Liver (tissue), 9 donors: ENCODE data around the gene PIGQ. TPM values are rescaled to one million over a fixed set of nuclear protein-coding genes. Genes with fewer than 3 reads are reported as not detected.

Experiments
- DNase-seq: peaks from one replicate; pipeline ENCODE4 v3.0.0-alpha.2; 2017; ENCODE audit warnings: low spot score
- H3K27ac ChIP-seq, 2 donors: one replicate each; pipeline ENCODE4 v1.7.0; 2013; ENCODE audit warnings: inconsistent platforms in 2 of 2, low read length in 2 of 2, control low read depth in 1 of 2, low read depth in 1 of 2, mild to moderate bottlenecking in 1 of 2
- H3K27me3 ChIP-seq, 4 donors: one replicate each; pipeline versions ENCODE4 v1.6.1 to v1.7.0; 2013; ENCODE audit warnings: low read length in 3 of 4, inconsistent platforms in 1 of 4, mild to moderate bottlenecking in 1 of 4, moderate library complexity in 1 of 4; ENCODE audit not compliant: control insufficient read depth in 4 of 4, insufficient read depth in 4 of 4
- H3K36me3 ChIP-seq, 4 donors: one replicate each; pipeline versions ENCODE4 v1.6.1 to v1.7.0; 2013; ENCODE audit warnings: low read length in 3 of 4, mild to moderate bottlenecking in 3 of 4, low read depth in 1 of 4, moderate library complexity in 1 of 4; ENCODE audit not compliant: control insufficient read depth in 4 of 4, insufficient read depth in 3 of 4
- H3K4me1 ChIP-seq, 4 donors: one replicate each; pipeline versions ENCODE4 v1.6.1 to v1.7.0; 2013; ENCODE audit warnings: low read length in 3 of 4, mild to moderate bottlenecking in 3 of 4, moderate library complexity in 1 of 4; ENCODE audit not compliant: control insufficient read depth in 4 of 4, insufficient read depth in 4 of 4
- H3K4me3 ChIP-seq, 3 donors: one replicate each; pipeline versions ENCODE4 v1.6.1 to v1.7.0; 2013; ENCODE audit warnings: low read length in 3 of 3, control low read depth in 1 of 3, low read depth in 1 of 3, mild to moderate bottlenecking in 1 of 3
- H3K9ac ChIP-seq, 2 donors: one replicate each; pipeline ENCODE4 v1.7.0; 2013; ENCODE audit warnings: low read length in 2 of 2, mild to moderate bottlenecking in 2 of 2, moderate library complexity in 2 of 2, control low read depth in 1 of 2, low read depth in 1 of 2
- H3K9me3 ChIP-seq, 4 donors: one replicate each; pipeline versions ENCODE4 v1.6.1 to v1.7.0; 2013; ENCODE audit warnings: low read length in 3 of 4; ENCODE audit not compliant: control insufficient read depth in 4 of 4
- EGR1 ChIP-seq, 2 donors: IDR thresholded peaks; 2 replicates each; pipeline ENCODE4 v1.6.1; 2016 to 2018; ENCODE audit warnings: antibody characterized with exemption in 2 of 2, low read depth in 2 of 2
- FOXA2 ChIP-seq: IDR thresholded peaks from 2 replicates; pipeline ENCODE4 v1.6.1; 2016; ENCODE audit warnings: antibody characterized with exemption
- GABPA ChIP-seq, 2 donors: IDR thresholded peaks in 1 of 2; conservative IDR thresholded peaks in 1 of 2; 2 replicates each; pipeline ENCODE4 v1.6.1; 2016; ENCODE audit warnings: antibody characterized with exemption in 2 of 2, mild to moderate bottlenecking in 1 of 2, moderate library complexity in 1 of 2
- HNF4A ChIP-seq, 2 donors: conservative IDR thresholded peaks; 2 replicates each; pipeline ENCODE4 v1.6.1; 2016; ENCODE audit warnings: antibody characterized with exemption in 2 of 2, mild to moderate bottlenecking in 2 of 2
- HNF4G ChIP-seq: IDR thresholded peaks from 2 replicates; pipeline ENCODE4 v1.6.1; 2016; ENCODE audit warnings: antibody characterized with exemption
- JUND ChIP-seq, 2 donors: IDR thresholded peaks; 2 replicates each; pipeline ENCODE4 v1.6.1; 2016; ENCODE audit warnings: antibody characterized with exemption in 2 of 2
- NR2F2 ChIP-seq: IDR thresholded peaks from 2 replicates; pipeline ENCODE4 v1.6.1; 2016; ENCODE audit warnings: antibody characterized with exemption
- RAD21 ChIP-seq, 2 donors: IDR thresholded peaks; 2 replicates each; pipeline ENCODE4 v1.6.1; 2016; ENCODE audit warnings: antibody characterized with exemption in 2 of 2, mild to moderate bottlenecking in 2 of 2
- RXRA ChIP-seq, 2 donors: IDR thresholded peaks; 2 replicates each; pipeline ENCODE4 v1.6.1; 2017 to 2018; ENCODE audit warnings: antibody characterized with exemption in 2 of 2, mild to moderate bottlenecking in 1 of 2
- SP1 ChIP-seq: IDR thresholded peaks from 2 replicates; pipeline ENCODE4 v1.6.1; 2018; ENCODE audit warnings: antibody characterized with exemption, mild to moderate bottlenecking
- YY1 ChIP-seq: IDR thresholded peaks from 2 replicates; pipeline ENCODE4 v1.6.1; 2016; ENCODE audit warnings: antibody characterized with exemption, mild to moderate bottlenecking
- WGBS: extraction: QIAGEN DNeasy Blood & Tissue Kit; methylation state at CpG from one replicate; pipeline ENCODE4 v1.1.7; 2013; 5-methylcytosine and 5-hydroxymethylcytosine counted together
- polyA plus RNA-seq, 2 donors: library from polyadenylated mRNA; stranded (reverse) in 1 of 2; unstranded in 1 of 2; fragments of 200-250 nt in 1 of 2; fragments of >200 nt in 1 of 2; fragmentation: Nextera tagmentation in 1 of 2; extraction: Ambion mirVana in 1 of 2; gene quantifications; one replicate each; pipeline versions ENCODE4 v1.2.1 to v1.2.3, GENCODE V29; 2013 to 2015
- total RNA-seq, 2 donors: library from RNA; depleted of rRNA; stranded (reverse); fragments of >200 nt; gene quantifications; one replicate each; pipeline ENCODE4 v1.2.3, GENCODE V29; 2014
- TF ChIP-seq, protein P1 (sequence below): IDR thresholded peaks from 2 replicates; pipeline ENCODE4 v1.6.1; 2016; ENCODE audit warnings: antibody characterized with exemption
- TF ChIP-seq, protein P2 (sequence below): fragments of 150-350 bp; IDR thresholded peaks from 2 replicates; pipeline ENCODE4 v1.5.1; 2017; ENCODE audit warnings: improper control_type of control experiment, low read depth, low read length; ENCODE audit not compliant: missing input control
- TF ChIP-seq, protein P3 (sequence below): IDR thresholded peaks from 2 replicates; pipeline ENCODE4 v1.6.1; 2016; ENCODE audit warnings: antibody characterized with exemption
- donor health status: healthy.
- donor health status: healthy.
- donor health status: healthy.
- donor health status: healthy.
- donor health status: healthy.

PIGQ gene
- total and polyA plus RNA-seq, 4 donors, result 16.8 to 144 (median 20.6) TPM

DNA sequence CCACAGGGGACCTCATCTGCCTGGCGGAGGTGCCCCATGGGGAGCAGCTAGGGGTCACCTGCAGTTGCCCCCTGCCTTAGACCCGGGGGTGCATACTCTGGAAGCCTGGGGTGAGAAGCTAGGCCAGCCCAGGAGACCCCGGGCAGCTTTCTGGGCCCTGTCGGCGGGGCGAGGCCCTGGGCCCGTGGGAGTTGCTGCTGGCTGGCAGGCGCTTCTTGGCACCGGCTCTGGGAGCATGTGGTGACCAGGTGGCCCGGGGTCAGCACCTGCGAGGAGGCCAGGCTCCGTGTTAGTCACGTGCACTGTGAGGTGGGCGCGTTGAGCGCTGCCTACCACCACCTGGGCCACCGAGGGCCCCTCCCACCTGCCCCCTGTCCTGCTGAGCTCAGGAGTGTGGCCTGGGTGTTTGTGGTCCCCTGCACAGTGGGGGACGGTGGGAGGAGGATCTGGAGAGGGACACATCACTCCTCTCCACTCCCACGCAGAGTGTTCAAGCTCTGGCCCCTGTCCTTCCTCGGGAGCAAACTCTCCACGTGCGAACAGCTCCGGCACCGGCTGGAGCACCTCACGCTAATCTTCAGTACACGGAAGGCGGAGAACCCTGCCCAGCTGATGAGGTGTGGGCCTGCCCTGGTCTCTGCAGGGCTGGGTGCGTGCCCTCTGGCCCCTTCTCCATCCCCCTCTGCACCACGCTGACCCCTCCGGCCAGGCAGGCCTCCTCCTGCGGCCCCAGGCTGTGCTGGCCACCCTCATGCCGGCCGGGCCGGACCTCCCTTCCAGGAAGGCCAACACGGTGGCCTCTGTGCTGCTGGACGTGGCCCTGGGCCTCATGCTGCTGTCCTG is 5.8 kb downstream of the PIGQ start:
- Histone ChIP-seq H3K4me1 (peaks cover 0 to 24% (median 11%) of the 10 kb centered on the region in 4 donors), H3K36me3 (peaks cover 0 to 7% (median under 1%) of the 10 kb centered on the region in 4 donors), H3K9me3 (no peaks in the 10 kb centered on the region), H3K4me3 (no peak overlapping the region), H3K27me3 (no peaks in the 10 kb centered on the region), H3K9ac (no peak overlapping the region), H3K27ac (no peak overlapping the region)
- WGBS, result 83% methylated on average over 36 of the region's 36 CpGs
- DNase-seq, result no peak
- no peak for TF ChIP-seq NR2F2
- TF ChIP-seq JUND (IDR thresholded peaks at IDR 0.05), result no peak
- TF ChIP-seq, protein P1, sequence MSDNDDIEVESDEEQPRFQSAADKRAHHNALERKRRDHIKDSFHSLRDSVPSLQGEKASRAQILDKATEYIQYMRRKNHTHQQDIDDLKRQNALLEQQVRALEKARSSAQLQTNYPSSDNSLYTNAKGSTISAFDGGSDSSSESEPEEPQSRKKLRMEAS, result no peak
- no peak for TF ChIP-seq YY1
- no peak for TF ChIP-seq HNF4G
- TF ChIP-seq RXRA (IDR thresholded peaks at IDR 0.05), result no peak
- TF ChIP-seq FOXA2, result no peak
- TF ChIP-seq, protein P2, sequence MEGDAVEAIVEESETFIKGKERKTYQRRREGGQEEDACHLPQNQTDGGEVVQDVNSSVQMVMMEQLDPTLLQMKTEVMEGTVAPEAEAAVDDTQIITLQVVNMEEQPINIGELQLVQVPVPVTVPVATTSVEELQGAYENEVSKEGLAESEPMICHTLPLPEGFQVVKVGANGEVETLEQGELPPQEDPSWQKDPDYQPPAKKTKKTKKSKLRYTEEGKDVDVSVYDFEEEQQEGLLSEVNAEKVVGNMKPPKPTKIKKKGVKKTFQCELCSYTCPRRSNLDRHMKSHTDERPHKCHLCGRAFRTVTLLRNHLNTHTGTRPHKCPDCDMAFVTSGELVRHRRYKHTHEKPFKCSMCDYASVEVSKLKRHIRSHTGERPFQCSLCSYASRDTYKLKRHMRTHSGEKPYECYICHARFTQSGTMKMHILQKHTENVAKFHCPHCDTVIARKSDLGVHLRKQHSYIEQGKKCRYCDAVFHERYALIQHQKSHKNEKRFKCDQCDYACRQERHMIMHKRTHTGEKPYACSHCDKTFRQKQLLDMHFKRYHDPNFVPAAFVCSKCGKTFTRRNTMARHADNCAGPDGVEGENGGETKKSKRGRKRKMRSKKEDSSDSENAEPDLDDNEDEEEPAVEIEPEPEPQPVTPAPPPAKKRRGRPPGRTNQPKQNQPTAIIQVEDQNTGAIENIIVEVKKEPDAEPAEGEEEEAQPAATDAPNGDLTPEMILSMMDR, result no peak

DNA sequence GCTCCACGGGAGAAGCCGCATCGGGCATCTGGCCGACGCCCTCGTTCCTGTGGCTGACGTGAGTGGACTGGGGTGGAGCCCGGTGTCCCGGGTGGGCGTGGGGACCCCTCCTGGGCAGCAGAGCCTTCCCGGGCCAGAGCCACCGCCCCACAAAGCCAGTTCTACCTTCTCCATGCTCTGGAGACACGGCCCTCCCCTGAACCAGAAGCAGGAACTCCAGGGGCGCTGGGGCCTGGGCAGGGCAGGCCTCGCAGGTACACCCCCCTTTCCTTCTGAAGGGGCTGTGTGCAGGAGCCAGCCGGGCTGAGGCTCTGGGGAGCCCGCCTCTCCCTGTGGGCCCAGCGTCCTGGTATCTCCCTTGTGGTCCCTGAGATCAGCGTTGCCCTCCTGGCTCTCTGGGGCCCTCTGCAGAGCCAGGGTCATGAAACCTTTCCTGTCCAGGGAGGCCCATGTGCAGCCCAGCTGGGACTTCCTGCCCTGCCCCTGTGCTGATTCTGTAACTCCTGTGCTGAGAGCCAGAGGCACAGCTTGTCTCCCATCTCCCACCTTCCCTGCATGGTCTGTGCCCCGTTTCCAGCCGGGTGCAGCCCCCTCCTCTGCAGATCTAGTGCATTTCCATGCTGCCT is 6.5 kb downstream of the PIGQ start:
- H3K4me3 ChIP-seq, result no peak overlapping the region
- TF ChIP-seq GABPA (IDR thresholded peaks at IDR 0.05 in 1 of 2, conservative IDR thresholded peaks at IDR 0.05 in 1 of 2), result no peak
- no peak for TF ChIP-seq RAD21 (IDR thresholded peaks at IDR 0.05)
- no peak for TF ChIP-seq HNF4A (conservative IDR thresholded peaks at IDR 0.05)
- TF ChIP-seq, protein P3, sequence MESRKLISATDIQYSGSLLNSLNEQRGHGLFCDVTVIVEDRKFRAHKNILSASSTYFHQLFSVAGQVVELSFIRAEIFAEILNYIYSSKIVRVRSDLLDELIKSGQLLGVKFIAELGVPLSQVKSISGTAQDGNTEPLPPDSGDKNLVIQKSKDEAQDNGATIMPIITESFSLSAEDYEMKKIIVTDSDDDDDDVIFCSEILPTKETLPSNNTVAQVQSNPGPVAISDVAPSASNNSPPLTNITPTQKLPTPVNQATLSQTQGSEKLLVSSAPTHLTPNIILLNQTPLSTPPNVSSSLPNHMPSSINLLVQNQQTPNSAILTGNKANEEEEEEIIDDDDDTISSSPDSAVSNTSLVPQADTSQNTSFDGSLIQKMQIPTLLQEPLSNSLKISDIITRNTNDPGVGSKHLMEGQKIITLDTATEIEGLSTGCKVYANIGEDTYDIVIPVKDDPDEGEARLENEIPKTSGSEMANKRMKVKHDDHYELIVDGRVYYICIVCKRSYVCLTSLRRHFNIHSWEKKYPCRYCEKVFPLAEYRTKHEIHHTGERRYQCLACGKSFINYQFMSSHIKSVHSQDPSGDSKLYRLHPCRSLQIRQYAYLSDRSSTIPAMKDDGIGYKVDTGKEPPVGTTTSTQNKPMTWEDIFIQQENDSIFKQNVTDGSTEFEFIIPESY, result no peak
- TF ChIP-seq, protein P1, result no peak
- TF ChIP-seq NR2F2, result no peak
- TF ChIP-seq SP1, result no peak
- no peak for TF ChIP-seq EGR1 (IDR thresholded peaks at IDR 0.05; ENCODE audit: low read depth in 2 of 2)
- WGBS, result 82% methylated on average over 21 of the region's 21 CpGs
- peaks cover 0 to 7% (median under 1%) of the 10 kb centered on the region in 4 donors for H3K36me3 ChIP-seq
- peaks cover 0 to 17% (median 6%) of the 10 kb centered on the region in 4 donors for H3K4me1 ChIP-seq
- no peak for DNase-seq
- no peak overlapping the region for H3K9ac ChIP-seq
- H3K27me3 ChIP-seq, result no peaks in the 10 kb centered on the region
- no peaks in the 10 kb centered on the region for H3K9me3 ChIP-seq
- H3K27ac ChIP-seq, result no peak overlapping the region
